C1 segment of cervical spinal cord (tissue), 14 donors: Measurements from ENCODE around the gene ADAMTS2.
A peak's percentile ranks its signal among the peaks of the same experiment; 100 is the strongest.
"Not testable (repeated sequence)": the region's sequence is repeated elsewhere in the genome, so short reads cannot be mapped to it uniquely, and the experiment has no call there.

Experiments used
- DNase-seq, 14 donors: peaks; one replicate each; lab custom pipeline; 2025; lab: John Stamatoyannopoulos, UW

Gene ADAMTS2

GRCh38 chr5:179217956-179218942 is 127.0 kb downstream of the ADAMTS2 start:
- no peak for DNase-seq

GRCh38 chr5:179217356-179217755 is 127.9 kb downstream of the ADAMTS2 start:
- DNase-seq, result no peak

DNA sequence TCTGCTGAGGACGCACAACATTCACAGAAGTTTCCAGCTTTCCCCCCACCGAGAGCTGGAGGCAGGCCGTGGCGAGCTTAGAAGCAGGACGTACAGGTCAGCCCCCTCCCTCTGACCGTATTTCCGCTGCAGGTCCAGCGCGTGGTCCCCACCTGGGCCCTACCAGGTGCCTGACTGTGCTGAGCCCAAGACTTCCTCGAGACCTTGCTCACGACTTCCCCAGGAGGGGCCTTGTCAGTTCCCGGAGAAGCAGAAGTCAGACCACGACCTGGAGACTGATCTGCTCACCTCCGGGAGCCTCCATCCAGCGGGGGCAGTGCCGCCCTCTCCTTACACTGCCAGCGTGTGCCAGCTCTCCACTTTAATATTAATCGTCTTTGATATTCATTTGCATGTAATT is 128.9 kb downstream of the ADAMTS2 start:
- DNase-seq, result not testable (repeated sequence)

DNA sequence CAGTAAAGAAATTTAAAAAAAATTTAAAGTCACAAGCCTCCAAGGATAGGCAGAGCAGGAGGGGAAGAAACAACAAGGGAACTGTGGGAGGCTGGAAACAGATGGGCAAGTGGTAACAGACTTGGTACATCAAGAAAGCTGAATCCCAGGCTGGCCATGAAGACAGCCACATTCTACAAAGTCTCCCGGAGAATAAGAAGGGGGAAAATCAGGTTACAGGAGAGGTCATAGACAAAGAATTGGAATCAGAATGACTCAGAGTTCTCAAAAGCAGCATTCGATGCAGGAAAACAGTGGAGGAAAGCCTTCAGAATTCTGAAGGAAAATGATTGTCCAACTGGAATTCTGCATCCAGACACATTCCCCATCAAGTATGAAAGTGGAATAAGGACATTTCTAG is 129.7 kb downstream of the ADAMTS2 start:
- DNase-seq, result no peak

GRCh38 chr5:179214678-179215077 is 130.6 kb downstream of the ADAMTS2 start:
- DNase-seq, result no peak

GRCh38 chr5:179212870-179213269 is 132.4 kb downstream of the ADAMTS2 start:
- peak in 1 of 14 donors; percentile 3 for DNase-seq

DNA sequence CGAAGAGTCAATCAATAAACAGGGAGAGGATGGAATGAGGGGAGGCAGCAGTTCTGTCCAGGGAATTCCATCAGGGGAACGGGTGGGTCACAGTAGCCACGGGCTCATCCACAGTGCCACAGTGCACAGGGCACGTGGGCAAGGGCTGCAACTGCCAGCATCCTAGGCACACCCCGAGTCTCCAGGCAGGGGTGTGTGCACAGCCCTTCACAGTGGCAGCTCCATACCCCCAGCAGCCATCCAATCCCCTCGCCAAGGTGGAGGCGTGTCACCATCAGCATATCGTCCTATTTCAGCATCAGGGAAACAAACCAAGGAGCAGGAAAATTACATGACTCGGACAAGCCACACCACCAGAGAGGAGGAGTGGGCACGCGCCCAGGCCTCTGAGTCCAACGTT is 133.6 kb downstream of the ADAMTS2 start:
- DNase-seq, result no peak

DNA sequence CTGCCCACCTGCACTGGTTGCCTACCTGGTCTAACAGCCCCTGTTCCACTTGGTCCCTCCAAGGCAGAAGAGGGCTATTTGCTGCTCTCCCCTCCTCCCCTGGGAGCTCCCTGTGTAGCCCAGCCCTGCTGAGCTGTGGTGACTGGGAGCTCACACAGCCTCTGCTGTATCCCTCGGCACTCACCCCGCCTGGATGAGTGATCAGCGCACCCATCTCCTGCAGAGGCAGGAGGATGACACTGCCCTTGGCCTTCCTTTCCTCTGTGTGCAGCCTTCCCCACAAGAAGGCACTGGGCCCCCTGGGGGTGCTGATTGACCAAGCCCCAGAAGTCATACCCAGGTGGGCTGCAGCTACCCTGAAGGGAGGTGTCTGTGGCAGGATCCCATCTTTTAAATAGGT is 134.2 kb downstream of the ADAMTS2 start:
- no peak for DNase-seq

DNA sequence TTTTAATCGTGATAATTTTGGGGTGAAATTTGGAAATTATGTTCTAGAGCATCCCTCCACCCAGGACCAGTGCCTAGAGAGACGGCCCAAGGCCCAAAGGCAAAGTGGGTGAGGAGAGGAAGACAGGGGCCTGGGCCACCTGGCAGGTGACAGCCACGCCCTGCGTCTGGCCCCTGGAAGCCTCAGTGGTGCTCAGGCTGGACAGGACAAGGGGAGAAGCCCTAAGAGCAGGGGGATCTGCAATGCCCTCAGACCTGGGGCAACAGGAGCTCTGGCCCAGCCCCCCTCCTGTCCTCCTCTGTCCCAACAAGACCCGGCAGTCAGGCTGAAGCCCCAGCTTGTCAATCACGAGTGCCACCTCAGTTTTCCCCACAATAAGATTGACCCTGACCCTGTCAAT is 134.8 kb downstream of the ADAMTS2 start:
- DNase-seq, result no peak

- DNase-seq, result no peak
Measured at GRCh38 chr5:179209359-179210150, 135.7 kb downstream of the ADAMTS2 start.

DNA sequence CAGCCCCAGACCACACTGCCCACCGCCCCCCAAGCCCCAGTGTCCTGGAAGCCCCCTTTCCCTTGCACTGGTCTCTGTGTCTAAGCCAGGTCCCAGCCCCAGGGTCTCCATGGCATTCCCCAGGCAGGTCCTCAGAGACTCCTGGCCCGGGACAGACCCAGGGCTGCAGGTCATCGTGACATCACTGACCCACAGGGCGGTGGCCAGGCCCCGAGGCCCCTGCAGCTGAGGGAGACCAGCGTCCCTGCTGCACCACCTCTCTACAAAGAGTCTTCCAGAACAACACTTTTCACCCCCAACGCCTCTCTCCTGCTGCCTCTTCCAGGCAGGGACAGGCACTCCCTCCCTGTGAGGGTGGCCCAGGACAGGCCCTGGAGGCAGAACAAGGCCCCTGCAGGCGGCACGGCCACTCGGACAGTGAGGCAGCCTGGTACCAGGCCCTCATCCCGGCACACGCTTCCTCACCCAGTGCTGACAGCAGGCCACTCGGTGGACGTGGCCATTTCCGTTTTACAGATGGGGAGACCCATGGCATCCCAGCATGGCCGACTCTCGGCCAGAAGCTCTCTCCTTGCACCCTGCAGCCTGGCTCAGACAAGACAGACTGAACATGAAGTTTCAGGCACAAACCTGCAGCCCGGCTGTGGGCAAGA is 136.4 kb downstream of the ADAMTS2 start:
- no peak for DNase-seq

DNA sequence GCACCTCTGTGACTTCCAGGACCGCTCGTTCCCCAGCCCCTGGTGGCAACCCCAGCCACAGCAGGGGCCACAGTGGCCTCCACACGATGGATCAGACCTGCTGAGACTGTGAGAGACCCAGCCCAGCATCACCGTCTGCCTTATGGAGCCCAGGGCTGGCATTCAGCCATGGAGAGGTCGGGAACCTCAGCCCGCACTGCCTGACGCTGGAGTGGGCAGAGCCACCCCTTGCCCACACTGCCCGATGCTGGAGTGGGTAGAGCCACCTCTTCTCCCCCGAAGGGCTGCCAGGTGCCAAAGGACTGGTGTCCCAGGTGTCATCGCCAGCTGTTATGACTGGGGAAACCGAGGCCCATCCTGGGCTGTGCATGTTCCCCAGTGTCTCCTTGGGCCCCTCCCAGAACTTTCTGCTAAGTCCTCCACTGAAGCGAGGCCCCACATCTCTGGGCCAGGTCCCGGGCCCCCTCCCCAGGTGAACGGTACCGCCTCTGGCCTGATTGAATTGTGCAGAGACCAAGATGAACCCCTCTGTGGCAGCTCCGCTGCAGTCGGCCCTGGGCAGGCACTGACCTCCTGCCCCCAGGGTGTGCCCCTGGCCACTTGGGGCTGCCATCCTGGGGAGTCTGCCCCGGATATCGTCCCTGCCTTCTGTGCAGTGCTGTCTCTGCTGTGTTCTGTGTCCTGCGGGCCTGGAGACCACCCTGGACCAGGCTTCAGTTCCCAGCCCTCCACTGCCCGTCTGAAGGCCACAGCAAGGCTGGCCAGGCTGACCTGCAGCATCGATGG is 137.1 kb downstream of the ADAMTS2 start:
- no peak for DNase-seq

GRCh38 chr5:179207470-179207869 is 137.8 kb downstream of the ADAMTS2 start:
- no peak for DNase-seq

DNA sequence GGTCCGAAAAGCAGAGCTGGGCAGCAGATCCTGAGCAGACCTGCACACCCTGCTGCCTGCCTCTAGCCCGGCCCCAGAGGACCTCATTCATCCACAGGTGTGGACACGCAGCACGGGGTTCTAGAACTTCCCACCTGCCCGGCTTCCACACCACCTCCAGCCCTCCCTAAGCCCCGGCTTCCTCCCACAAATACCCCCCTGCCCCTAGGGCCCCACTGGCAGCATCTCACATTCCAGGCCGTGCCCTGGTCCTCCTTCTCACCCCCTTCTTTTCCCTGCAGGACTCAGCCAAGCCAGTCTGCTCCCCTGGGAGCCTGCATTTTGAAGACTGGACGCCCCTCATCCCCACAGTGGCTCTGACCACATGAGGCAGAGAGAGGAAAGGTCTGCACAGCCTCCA is 138.9 kb downstream of the ADAMTS2 start:
- no peak for DNase-seq

DNA sequence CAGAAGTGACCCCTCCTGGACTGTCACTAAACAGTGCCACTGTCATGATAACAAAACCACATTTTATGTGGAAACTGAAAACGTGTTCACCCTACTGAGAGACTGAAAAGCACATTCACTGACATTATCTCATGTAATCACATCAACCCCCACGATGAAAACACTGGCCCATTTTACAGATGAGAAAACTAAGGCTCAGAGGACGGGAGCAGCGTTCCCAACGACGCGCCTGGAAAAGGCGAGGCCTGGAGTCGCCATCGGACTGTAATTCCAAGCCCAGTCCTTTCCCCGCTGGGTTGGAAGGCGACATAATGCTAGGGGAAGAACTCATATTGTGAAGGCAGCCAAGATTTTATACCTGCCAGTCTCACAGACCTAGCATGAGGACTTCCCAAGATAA is 140.0 kb downstream of the ADAMTS2 start:
- no peak for DNase-seq

GRCh38 chr5:179204572-179204971 is 140.7 kb downstream of the ADAMTS2 start:
- DNase-seq, result no peak

DNA sequence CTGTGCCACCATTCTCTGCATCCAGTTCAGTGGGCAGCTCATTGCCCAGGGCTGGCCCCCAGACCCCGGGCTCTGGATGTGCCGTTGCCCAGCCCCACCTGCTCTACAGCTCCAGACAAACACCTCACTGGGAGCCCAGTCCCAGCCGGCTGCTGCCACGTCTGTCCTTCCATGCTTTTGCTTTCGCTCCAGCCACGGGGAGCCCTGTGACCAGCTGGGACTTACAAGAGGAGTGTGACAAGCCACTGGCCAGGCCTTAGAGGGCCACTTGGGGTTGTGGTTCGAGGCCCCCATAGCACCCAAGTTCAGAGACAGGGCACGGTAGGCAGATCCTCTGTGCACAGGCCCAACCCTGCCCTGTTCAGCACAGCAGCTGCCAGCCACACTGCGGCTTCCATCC is 142.0 kb downstream of the ADAMTS2 start:
- DNase-seq, result no peak

DNA sequence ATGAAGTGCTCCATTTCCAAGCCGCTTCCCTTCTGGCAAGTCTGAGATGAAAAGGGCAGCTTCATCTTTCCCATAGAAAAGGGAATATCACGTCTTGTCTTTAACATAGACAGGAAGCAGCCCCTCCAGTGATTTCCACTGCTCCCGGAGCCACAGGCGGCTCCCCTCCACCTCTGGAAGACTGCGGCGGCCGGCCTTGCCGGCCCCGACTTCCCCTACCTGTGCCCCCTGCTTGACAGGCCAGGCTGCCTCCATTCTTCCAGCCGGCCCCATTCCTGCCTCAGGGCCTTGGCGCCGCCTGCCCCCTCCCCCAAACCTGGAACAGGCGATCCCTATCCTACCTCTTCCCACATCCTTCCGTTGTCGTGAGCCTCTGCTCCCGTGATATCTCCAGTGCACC is 143.3 kb downstream of the ADAMTS2 start:
- DNase-seq, result no peak

DNA sequence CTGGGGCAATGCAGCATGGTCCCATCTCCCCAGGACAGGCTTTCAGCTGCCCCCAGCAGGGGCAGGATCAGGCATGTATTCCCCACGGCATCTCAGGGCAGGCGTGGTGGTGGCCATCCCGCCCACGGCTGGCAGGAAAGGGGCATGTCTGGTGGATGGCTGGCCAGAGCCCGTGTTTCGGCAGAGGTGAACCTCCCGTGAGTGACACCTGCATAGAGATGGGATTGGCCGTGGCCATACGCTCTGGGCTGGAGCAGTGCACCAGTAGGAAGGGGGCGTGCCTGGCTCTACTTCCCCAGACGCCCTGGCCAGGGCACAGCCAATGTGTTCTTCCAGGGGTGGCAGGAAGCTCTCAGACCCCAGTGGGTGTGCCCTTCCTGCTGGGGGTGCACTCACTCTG is 146.0 kb downstream of the ADAMTS2 start:
- no peak for DNase-seq

GRCh38 chr5:179198825-179199224 is 146.4 kb downstream of the ADAMTS2 start:
- DNase-seq, result no peak

DNA sequence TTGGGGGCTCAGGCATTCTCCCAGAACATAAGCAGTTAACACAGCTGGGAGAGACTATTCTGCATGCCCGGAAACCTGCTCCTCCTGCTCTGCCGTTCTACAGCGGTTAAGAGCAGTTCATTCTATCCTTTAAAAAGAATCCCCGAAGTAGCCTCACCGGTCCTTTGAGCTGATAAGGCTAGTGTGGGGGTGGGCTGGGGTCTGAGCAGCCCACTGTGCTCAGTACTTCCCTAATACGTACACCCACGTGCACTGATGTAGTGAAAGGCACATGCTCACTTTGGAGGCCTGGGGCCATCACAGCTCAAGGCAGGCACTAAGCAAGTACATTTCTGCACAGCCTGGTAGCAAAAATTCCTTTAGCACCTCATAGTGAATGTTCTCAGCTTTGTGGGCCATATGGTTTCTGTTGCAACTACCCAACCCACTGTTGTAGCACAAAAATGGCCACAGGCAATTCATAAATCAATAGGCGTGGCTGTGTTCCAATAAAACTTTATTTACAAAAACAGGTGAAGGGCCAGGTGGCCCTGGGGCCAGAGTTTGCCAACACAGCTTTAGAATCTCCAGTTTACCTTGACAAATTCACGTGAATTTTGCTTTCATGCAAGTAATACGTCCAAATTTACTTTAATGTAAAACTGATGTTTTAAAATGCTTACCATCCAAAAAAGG is 148.7 kb downstream of the ADAMTS2 start:
- DNase-seq, result no peak
